GM12892 (cell line): ENCODE results near the gene CCDC137.

ENCODE experiments used
- DNase-seq: peaks from one replicate; pipeline ENCODE4 v3.0.0; 2011; ENCODE audit not compliant: insufficient read length
- FAIRE-seq: peaks from 2 replicates; lab custom pipeline; 2011; peaks lifted over from hg19 to GRCh38; lab: Jason Lieb, UNC
- POLR2A ChIP-seq: IDR thresholded peaks from 2 replicates; pipeline ENCODE4 v1.6.1; 2011; ENCODE audit warnings: low read depth, low read length, control low read depth
- POLR2AphosphoS5 ChIP-seq: IDR thresholded peaks from 2 replicates; pipeline ENCODE4 v1.6.1; 2011; ENCODE audit warnings: low read depth, low read length, control low read depth
- TAF1 ChIP-seq: IDR thresholded peaks from 2 replicates; pipeline ENCODE4 v1.6.1; 2011; ENCODE audit warnings: low read depth, mild to moderate bottlenecking, control low read depth, low read length, borderline replicate concordance

The CCDC137 gene

DNA sequence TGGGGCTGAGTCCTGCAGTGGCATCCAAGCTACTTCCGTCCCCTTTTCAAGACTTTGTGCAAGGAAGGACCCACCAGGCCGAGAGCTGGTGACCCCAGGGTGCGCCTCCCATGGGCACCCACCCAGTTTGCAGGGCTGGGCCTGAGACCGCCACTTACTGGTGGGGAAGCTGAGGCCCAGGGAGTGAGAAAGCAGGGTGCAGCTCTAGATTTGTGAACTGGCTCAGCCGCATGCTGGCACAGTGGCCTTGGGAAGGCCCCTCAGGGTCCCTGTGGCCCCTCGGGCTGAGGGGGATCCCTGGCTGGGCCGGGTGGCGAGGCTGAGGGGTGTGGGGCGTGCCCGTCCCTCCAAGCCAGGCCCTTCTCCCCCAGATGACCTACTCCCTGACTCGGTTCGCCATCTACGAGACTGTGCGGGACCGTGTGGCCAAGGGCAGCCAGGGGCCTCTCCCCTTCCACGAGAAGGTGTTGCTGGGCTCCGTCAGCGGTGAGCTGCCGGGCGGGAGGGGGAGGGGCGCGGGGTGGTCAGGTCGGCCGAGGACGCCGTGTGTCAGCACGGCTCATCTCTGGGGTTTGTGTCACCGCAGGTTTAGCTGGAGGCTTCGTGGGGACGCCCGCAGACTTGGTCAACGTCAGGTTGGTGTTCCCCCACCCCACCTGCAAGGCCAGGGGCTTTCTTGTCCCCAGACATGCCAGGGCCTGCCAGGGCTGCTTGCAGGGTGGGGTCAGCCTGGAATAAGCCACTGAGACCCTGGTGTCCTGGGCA, 48.8 kb downstream of the CCDC137 start:
- TF ChIP-seq TAF1: no peak
- no peak for TF ChIP-seq POLR2A
- TF ChIP-seq POLR2AphosphoS5: no peak
- FAIRE-seq: no peak
- DNase-seq: no peak

DNA sequence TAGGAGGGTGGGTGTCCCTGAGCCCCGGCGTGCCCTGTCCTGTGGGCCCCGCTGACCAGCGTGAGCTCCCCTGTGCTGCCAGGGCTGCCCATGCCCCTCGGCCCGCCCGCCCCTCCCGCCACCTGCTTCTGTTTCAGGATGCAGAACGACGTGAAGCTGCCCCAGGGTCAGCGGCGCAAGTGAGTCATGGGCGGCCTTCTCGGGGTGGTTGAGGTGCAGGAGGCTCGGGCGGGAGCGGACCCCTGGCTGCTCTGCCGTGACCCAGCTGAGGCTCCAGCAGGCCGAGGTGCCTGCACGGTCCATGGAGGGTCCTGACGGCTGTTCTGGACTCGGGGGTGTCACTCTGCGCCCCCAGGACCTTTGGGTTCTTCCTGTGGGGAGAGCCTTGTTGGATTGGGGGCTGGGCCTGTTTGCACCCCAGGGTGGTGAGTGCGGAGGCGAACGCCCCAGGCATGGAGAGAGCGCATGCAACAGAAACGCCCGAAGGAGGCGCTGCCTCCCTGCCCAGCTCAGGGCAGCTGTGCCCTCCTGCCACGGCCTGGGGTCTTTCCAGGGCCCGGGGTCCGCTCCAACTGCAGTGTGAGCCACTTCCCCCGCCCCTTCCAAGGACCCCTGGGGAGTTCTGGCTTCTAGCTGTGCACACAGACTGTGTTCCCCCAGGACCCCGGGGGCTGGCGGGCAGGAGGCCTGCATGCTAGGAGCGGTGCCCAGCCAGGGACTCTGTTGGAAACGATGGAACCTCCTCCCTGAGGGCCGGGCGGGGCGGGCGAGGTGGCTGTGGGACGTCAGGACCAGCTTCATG, 49.5 kb downstream of the CCDC137 start:
- TF ChIP-seq POLR2A (no peak), POLR2AphosphoS5 (no peak)
- FAIRE-seq: no peak
- no peak for DNase-seq

DNA sequence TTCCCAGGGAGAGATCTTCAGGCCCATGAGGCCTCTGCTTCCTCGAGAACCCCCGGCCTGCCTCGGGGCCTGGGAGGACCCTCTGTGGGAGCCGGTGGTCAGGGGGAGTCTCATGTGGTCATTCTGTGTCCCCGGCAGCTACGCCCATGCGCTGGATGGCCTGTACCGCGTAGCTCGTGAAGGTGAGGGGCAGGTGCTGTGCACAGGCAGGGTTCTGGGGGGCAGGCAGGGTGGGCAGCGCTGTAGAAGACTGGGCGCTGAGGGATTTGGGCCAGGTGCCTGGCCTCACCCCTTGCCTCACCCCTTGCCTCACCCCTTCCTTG, 50.1 kb downstream of the CCDC137 start:
- no peak for DNase-seq
- TF ChIP-seq POLR2A (no peak), POLR2AphosphoS5 (no peak), TAF1 (no peak)
- no peak for FAIRE-seq

- TF ChIP-seq TAF1: no peak
- TF ChIP-seq POLR2A: no peak
- TF ChIP-seq POLR2AphosphoS5: no peak
- FAIRE-seq: no peak
- no peak for DNase-seq
These were observed 50.7 kb downstream of the CCDC137 start for GRCh38 chr17:81717049-81717765.

DNA sequence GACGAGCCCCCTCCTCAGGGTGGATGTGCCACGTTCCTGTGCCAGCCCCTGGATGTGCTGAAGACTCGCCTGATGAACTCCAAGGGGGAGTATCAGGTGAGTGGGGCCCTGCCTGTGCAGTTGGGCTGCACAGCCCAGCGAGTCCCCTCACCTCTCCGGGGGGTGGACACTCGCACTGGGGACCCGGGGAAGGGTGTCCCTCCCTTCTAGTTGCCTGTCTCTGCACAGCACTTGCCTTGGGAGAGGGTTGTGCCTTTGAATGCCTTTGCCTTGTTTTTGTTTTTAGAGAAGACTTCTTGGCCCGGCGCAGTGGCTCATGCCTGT, 51.2 kb downstream of the CCDC137 start:
- no peak for DNase-seq
- no peak for FAIRE-seq
- TF ChIP-seq TAF1: no peak

DNA sequence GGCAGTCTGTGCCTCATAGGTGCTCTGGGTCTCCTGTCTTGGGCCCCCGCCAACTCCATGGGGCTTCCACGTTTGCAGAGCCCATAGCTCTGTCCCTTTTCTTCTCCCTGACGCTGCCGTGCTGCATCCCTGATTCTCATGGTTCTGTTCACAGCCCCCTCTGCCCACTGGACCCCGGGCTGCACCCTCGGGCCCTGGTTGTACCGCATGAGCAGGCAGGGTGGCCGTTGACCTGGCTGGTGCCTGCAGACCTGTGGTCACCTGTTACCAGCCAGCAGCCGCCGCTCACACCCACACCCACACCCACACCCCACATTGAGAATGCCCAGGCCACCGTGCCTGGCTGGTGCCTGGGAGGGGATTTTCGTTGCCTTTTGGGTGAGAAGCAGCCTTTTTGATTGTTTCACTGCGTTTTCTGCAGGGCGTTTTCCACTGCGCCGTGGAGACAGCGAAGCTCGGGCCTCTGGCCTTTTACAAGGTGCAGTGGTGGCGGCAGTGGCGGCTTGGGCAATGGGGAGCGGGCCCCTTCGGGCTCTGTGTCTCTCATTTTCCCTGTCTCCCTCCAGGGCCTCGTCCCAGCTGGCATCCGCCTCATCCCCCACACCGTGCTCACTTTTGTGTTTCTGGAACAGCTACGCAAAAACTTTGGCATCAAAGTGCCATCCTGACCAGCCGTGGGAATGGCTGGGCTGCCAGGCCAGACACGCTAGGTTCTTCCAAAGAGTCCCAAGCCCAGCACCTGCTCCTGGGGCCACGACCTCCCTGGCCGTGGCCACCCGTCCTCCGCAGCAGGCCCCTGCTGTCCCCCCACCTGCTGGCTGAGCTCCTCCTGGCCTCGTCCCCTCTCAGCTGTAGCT, 53.1 kb downstream of the CCDC137 start:
- TF ChIP-seq TAF1: no peak
- no peak for TF ChIP-seq POLR2A
- TF ChIP-seq POLR2AphosphoS5: no peak

DNA sequence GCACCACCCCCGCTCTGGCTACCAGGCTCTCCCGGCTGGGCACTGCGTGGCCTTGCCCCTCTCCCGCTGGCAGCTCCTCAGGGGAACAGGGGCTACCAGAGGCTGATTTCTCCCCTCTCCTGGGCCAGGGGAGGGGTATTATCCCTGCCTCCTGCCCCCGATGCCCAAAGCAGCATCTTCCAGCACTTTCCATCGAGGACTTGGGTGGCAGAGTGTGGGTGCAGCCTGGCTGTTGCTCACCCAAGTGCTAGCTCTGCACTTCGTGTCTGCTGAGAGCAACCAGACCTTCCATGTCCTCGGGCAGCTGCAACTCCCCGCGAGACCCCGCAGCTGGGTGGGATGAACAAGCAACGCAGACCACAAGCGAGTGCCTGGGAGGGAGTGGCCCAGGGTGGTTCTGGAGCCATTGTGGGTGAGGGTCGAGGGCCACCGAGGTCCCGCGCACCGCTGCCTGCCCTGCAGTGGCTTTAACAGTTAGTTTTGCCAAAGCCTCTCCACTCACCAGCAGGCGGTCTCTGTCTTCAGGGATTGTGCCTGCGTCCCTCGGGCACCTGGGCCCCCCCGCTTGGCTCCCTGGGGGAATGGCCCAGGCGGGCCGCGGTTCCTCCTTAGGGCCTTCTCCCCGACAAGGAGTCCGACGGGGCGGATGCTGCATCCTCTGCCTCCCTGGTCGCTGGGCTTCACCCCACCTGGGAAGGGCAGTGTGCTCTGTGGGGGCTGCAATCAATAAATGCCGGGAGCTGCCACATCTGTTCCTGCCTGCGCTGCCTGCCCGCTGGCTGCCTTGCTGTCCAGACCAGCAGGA, 53.9 kb downstream of the CCDC137 start:
- FAIRE-seq (no peak), DNase-seq (no peak)
- TF ChIP-seq POLR2AphosphoS5 (no peak), POLR2A (no peak), TAF1 (no peak)

More for the DNA sequence above, 53.1 kb downstream of the CCDC137 start:
- FAIRE-seq (no peak), DNase-seq (no peak)

DNA sequence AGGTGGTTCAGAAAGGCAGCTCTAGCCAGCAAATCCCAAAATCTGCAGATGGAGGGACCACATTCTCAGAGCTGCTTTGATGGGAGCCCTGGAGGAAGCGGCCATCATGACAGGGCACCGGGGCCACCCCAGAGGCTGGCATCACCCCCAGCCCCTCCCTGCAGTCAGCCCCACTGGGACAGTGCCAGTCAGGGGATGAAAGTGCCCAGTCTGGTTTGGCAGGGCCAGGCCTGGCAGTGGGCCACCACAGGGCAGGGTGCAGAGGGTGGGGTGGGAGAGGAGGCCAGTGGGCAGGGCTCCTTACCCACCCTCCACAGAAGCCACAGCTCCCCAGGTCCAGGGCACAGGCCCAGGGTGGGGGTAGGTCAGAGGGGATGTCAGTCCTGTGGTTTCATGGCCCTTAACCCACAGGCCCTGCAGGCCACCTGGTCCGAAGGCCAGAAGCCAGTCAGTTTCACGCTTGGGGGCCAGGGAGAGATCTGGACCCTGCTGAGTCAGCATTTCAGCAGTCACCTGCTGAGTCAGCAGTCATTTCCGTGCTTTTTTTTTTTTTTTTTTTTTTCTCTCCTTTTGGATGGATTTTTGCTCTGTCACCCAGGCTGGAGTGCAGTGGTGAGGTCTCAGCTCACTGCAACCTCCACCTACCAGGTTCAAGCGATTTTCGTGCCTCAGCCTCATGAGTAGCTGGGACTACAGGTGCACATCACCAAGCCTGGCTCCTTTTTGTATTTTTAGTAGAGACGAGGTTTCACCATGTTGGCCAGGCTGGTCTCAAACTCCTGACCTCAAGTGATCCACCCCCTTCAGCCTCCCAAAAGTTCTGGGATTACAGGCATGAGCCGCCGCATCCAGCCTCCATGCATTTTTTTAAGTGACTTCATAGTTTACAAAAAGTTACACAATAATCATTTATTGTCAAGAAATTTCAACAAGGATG, 55.9 kb downstream of the CCDC137 start:
- DNase-seq (no peak), FAIRE-seq (no peak)
- TF ChIP-seq POLR2A (no peak), POLR2AphosphoS5 (no peak), TAF1 (no peak)
